NCI-H510A (cell line): ENCODE data around the gene FIBP.
A peak's percentile ranks its signal among the peaks of the same experiment; 100 is the strongest.

ENCODE experiments used
- DNase-seq: peaks from one replicate; lab custom pipeline; 2025; lab: John Stamatoyannopoulos, UW

The FIBP gene

GRCh38 chr11:65888163-65888814 lies at the start of gene FIBP:
FIBP (minus strand) TSS chr11:65888471; CDS start chr11:65888418, 53 bp downstream.
- DNase-seq, result peak; percentile 93

- DNase-seq, result no peak
Measured at GRCh38 chr11:65937766-65938165, 49.5 kb upstream of the FIBP start.

GRCh38 chr11:65934014-65934413 lies 45.7 kb upstream of the FIBP start:
- DNase-seq, result no peak

- DNase-seq, result peak; percentile 41
Measured at GRCh38 chr11:65932558-65932919, 44.3 kb upstream of the FIBP start.

GRCh38 chr11:65931773-65932557 lies 43.7 kb upstream of the FIBP start:
- no peak for DNase-seq

- no peak for DNase-seq
Measured at GRCh38 chr11:65928667-65929066, 40.4 kb upstream of the FIBP start.

GRCh38 chr11:65927904-65928397 lies 39.7 kb upstream of the FIBP start:
- DNase-seq, result no peak

GRCh38 chr11:65925397-65925796 lies 37.1 kb upstream of the FIBP start:
- no peak for DNase-seq

- no peak for DNase-seq
Measured at GRCh38 chr11:65922565-65922964, 34.3 kb upstream of the FIBP start.

GRCh38 chr11:65921876-65922275 lies 33.6 kb upstream of the FIBP start:
- no peak for DNase-seq

GRCh38 chr11:65921033-65921555 lies 32.8 kb upstream of the FIBP start:
- DNase-seq, result no peak

- no peak for DNase-seq
Measured at GRCh38 chr11:65920372-65920802, 32.1 kb upstream of the FIBP start.

GRCh38 chr11:65919573-65920371 lies 31.5 kb upstream of the FIBP start:
- no peak for DNase-seq

GRCh38 chr11:65919141-65919572 lies 30.9 kb upstream of the FIBP start, which contains the start of gene DRAP1:
DRAP1 (plus strand) TSS chr11:65919426; CDS start chr11:65919502, 76 bp downstream.
- DNase-seq, result peak; percentile 95

- no peak for DNase-seq
Measured at GRCh38 chr11:65918211-65919140, 30.2 kb upstream of the FIBP start, which contains the start of gene C11orf68. C11orf68 (minus strand) TSS chr11:65919062; CDS start chr11:65919031, 31 bp downstream.

GRCh38 chr11:65917434-65918210 lies 29.4 kb upstream of the FIBP start:
- DNase-seq, result no peak

GRCh38 chr11:65917077-65917433 lies 28.8 kb upstream of the FIBP start:
- no peak for DNase-seq

GRCh38 chr11:65916391-65916790 lies 28.1 kb upstream of the FIBP start:
- no peak for DNase-seq

GRCh38 chr11:65915821-65916251 lies 27.6 kb upstream of the FIBP start:
- no peak for DNase-seq
